H1 (cell line): ENCODE data around the gene RHBDD2. TPM values are rescaled to one million over a fixed set of nuclear protein-coding genes. Genes with fewer than 3 reads are reported as not detected.

Experiments used
- CTCF ChIA-PET: fragments of 300-600 bp; sonication (Branson Sonifier 250); formaldehyde crosslinking; loops from one replicate; lab custom pipeline; 2021; ENCODE audit not compliant: partially characterized antibody; lab: Charles Lee
- POLR2A ChIA-PET: fragments of 300-600 bp; sonication (Branson Sonifier 250); formaldehyde crosslinking; loops from one replicate; lab custom pipeline; 2021; ENCODE audit warnings: inconsistent platforms; ENCODE audit not compliant: partially characterized antibody; lab: Charles Lee
- DNase-seq, 2 experiments: peaks; one replicate each; pipeline versions ENCODE4 v3.0.0 to v3.0.0-alpha.2; 2010 to 2022; ENCODE audit warnings: low spot score in 2 of 2, low read depth in 1 of 2, mixed read lengths in 1 of 2
- FAIRE-seq: peaks from 2 replicates; lab custom pipeline; 2011; peaks lifted over from hg19 to GRCh38; lab: Jason Lieb, UNC
- H2AFZ ChIP-seq: 2 replicates; pipeline ENCODE4 v1.8.1; 2012; ENCODE audit warnings: low read length, inconsistent platforms
- H2AK5ac ChIP-seq: 2 replicates; pipeline ENCODE4 v1.6.1; 2013; ENCODE audit warnings: low read depth, low read length
- H2BK120ac ChIP-seq: replicated peaks from 2 replicates; pipeline ENCODE3; 2013; ENCODE audit warnings: low read depth, low read length, inconsistent platforms
- H2BK12ac ChIP-seq: 2 replicates; pipeline ENCODE4 v1.6.1; 2013; ENCODE audit warnings: low read depth, low read length
- H2BK15ac ChIP-seq: 2 replicates; pipeline ENCODE4 v1.6.1; 2013; ENCODE audit warnings: low read length
- H2BK20ac ChIP-seq: 2 replicates; pipeline ENCODE4 v1.6.1; 2013; ENCODE audit warnings: low read length
- H2BK5ac ChIP-seq: 2 replicates; pipeline ENCODE4 v1.6.1; 2013; ENCODE audit warnings: low read depth, low read length
- H3K14ac ChIP-seq: 2 replicates; pipeline ENCODE4 v1.6.1; 2013; ENCODE audit warnings: inconsistent platforms; ENCODE audit not compliant: insufficient read length
- H3K18ac ChIP-seq: 2 replicates; pipeline ENCODE4 v1.6.1; 2013; ENCODE audit warnings: low read length; ENCODE audit errors: extremely low read depth
- H3K23ac ChIP-seq: 2 replicates; pipeline ENCODE4 v1.6.1; 2013; ENCODE audit warnings: inconsistent platforms; ENCODE audit not compliant: insufficient read length
- H3K23me2 ChIP-seq: 2 replicates; pipeline ENCODE4 v1.6.1; 2013; ENCODE audit warnings: low read depth, low read length
- H3K27ac ChIP-seq: 2 replicates; pipeline ENCODE4 v1.6.1; 2011; ENCODE audit warnings: low read depth, low read length, inconsistent platforms
- H3K27me3 ChIP-seq, 4 experiments: replicated peaks in 1 of 4; 1 replicate in 1 of 4; 2 replicates in 3 of 4; pipeline versions ENCODE4 v1.6.1 to v1.8.1; 2011 to 2013; ENCODE audit warnings: low read length in 3 of 4, mild to moderate bottlenecking in 3 of 4, inconsistent platforms in 2 of 4, mixed read lengths in 2 of 4, moderate library complexity in 1 of 4; ENCODE audit not compliant: control insufficient read depth in 3 of 4, insufficient read depth in 3 of 4; ENCODE audit errors: extremely low read depth in 1 of 4
- H3K36me3 ChIP-seq, 4 experiments: 2 replicates each; pipeline versions ENCODE4 v1.6.1 to v1.8.1; 2011 to 2013; ENCODE audit warnings: mild to moderate bottlenecking in 4 of 4, low read length in 3 of 4, moderate library complexity in 2 of 4, control low read depth in 1 of 4, inconsistent platforms in 1 of 4; ENCODE audit not compliant: insufficient read depth in 4 of 4, control insufficient read depth in 2 of 4
- H3K4ac ChIP-seq: replicated peaks from 2 replicates; pipeline ENCODE3; 2013; ENCODE audit warnings: low read length, low read depth, mixed read lengths, inconsistent platforms; ENCODE audit not compliant: insufficient read length
- H3K4me1 ChIP-seq, 4 experiments: replicated peaks in 1 of 4; 1 replicate in 1 of 4; 2 replicates in 3 of 4; pipeline versions ENCODE4 v1.6.1 to v1.8.1; 2011 to 2013; ENCODE audit warnings: low read length in 3 of 4, inconsistent platforms in 2 of 4, mixed read lengths in 1 of 4; ENCODE audit not compliant: insufficient read depth in 4 of 4, control insufficient read depth in 3 of 4
- H3K4me2 ChIP-seq, 2 experiments: 2 replicates each; pipeline versions ENCODE4 v1.6.1 to v1.8.1; 2011 to 2013; ENCODE audit warnings: low read depth in 2 of 2, low read length in 2 of 2, control low read depth in 1 of 2, inconsistent platforms in 1 of 2, mild to moderate bottlenecking in 1 of 2; ENCODE audit not compliant: insufficient read depth in 1 of 2
- H3K4me3 ChIP-seq, 4 experiments: fragments of 200-600, 300-600 bp in 1 of 4; sonication (generic), shearing (Covaris generic), sonication (Bioruptor Twin) in 1 of 4; 2 replicates each; pipeline versions ENCODE4 v1.5.1 to v1.8.1; 2011 to 2016; ENCODE audit warnings: low read length in 4 of 4, low read depth in 3 of 4, control low read depth in 2 of 4, inconsistent platforms in 2 of 4, mild to moderate bottlenecking in 2 of 4, mixed read lengths in 1 of 4, moderate library complexity in 1 of 4; ENCODE audit not compliant: insufficient read depth in 2 of 4; ENCODE audit errors: extremely low read depth in 1 of 4
- H3K56ac ChIP-seq: replicated peaks from 2 replicates; pipeline ENCODE3; 2013; ENCODE audit warnings: low read depth, mild to moderate bottlenecking, mixed read lengths, low read length, inconsistent platforms; ENCODE audit not compliant: insufficient read length
- H3K79me1 ChIP-seq: 2 replicates; pipeline ENCODE4 v1.6.1; 2013; ENCODE audit warnings: low read depth, low read length, control low read depth
- H3K79me2 ChIP-seq, 2 experiments: 2 replicates each; pipeline versions ENCODE4 v1.6.1 to v1.8.1; 2012 to 2013; ENCODE audit warnings: low read length in 2 of 2, mild to moderate bottlenecking in 2 of 2, inconsistent platforms in 1 of 2; ENCODE audit not compliant: insufficient read depth in 2 of 2, control insufficient read depth in 1 of 2
- H3K9ac ChIP-seq, 4 experiments: replicated peaks in 1 of 4; 1 replicate in 1 of 4; 2 replicates in 3 of 4; pipeline versions ENCODE4 v1.6.1 to v1.8.1; 2011 to 2013; ENCODE audit warnings: low read depth in 3 of 4, low read length in 3 of 4, control low read depth in 2 of 4, mild to moderate bottlenecking in 2 of 4, moderate library complexity in 2 of 4, inconsistent platforms in 1 of 4; ENCODE audit errors: extremely low read depth in 1 of 4
- H3K9me3 ChIP-seq, 2 experiments: 2 replicates each; pipeline versions ENCODE4 v1.6.1 to v1.8.1; 2012 to 2013; ENCODE audit warnings: mild to moderate bottlenecking in 2 of 2, moderate library complexity in 2 of 2, control low read depth in 1 of 2, inconsistent platforms in 1 of 2, low read depth in 1 of 2, low read length in 1 of 2, mixed read lengths in 1 of 2; ENCODE audit not compliant: insufficient read depth in 2 of 2
- H4K20me1 ChIP-seq, 2 experiments: replicated peaks in 1 of 2; 2 replicates each; pipeline versions ENCODE3 to v1.8.1; 2011 to 2013; ENCODE audit warnings: inconsistent platforms in 2 of 2, low read length in 2 of 2, mild to moderate bottlenecking in 1 of 2; ENCODE audit not compliant: insufficient read depth in 2 of 2, control insufficient read depth in 1 of 2
- H4K5ac ChIP-seq: 2 replicates; pipeline ENCODE4 v1.6.1; 2013; ENCODE audit warnings: low read length, low read depth, mixed read lengths, inconsistent platforms; ENCODE audit not compliant: insufficient read length
- H4K8ac ChIP-seq: 2 replicates; pipeline ENCODE4 v1.8.0; 2013; ENCODE audit warnings: mild to moderate bottlenecking, moderate library complexity, low read length, inconsistent platforms; ENCODE audit not compliant: insufficient read depth; ENCODE audit errors: extremely low read depth
- H4K91ac ChIP-seq: replicated peaks from 2 replicates; pipeline ENCODE3; 2013; ENCODE audit warnings: low read length, mixed read lengths, inconsistent platforms; ENCODE audit not compliant: insufficient read length
- ASH2L ChIP-seq: fragments of 200-600, 300-600 bp; sonication (generic); IDR thresholded peaks from one replicate; pipeline ENCODE4 v1.7.1; 2017; ENCODE audit warnings: low read length
- HDAC2 ChIP-seq, 2 experiments: fragments of 300-600 bp in 1 of 2; sonication (generic) in 1 of 2; IDR thresholded peaks; 2 replicates each; pipeline ENCODE4 v1.6.1; 2011 to 2012; ENCODE audit warnings: low read depth in 2 of 2, low read length in 2 of 2, mild to moderate bottlenecking in 2 of 2, moderate library complexity in 2 of 2, borderline replicate concordance in 1 of 2, inconsistent platforms in 1 of 2
- JUND ChIP-seq: IDR thresholded peaks from 2 replicates; pipeline ENCODE4 v1.6.1; 2011; ENCODE audit warnings: mild to moderate bottlenecking, improper control_type of control experiment, low read length
- MAFK ChIP-seq: IDR thresholded peaks from 2 replicates; pipeline ENCODE4 v1.6.1; 2012; ENCODE audit warnings: low read depth, mild to moderate bottlenecking, improper control_type of control experiment, low read length
- MAX ChIP-seq: IDR thresholded peaks from 2 replicates; pipeline ENCODE4 v1.6.1; 2012; ENCODE audit warnings: inconsistent platforms
- SAP30 ChIP-seq: fragments of 300-600 bp; sonication (generic); IDR thresholded peaks from 2 replicates; pipeline ENCODE4 v1.7.1; 2012; ENCODE audit warnings: low read length, moderate library complexity, mild to moderate bottlenecking, inconsistent platforms; ENCODE audit not compliant: insufficient read depth, insufficient replicate concordance
- SP2 ChIP-seq: IDR thresholded peaks from 2 replicates; pipeline ENCODE4 v1.6.1; 2012; ENCODE audit warnings: mild to moderate bottlenecking, low read length, inconsistent platforms
- WGBS, 2 experiments: shearing (Covaris generic) in 1 of 2; methylation state at CpG; one replicate each; pipeline versions ENCODE4 v1.1.6 to v1.1.7; 2013 to 2015; ENCODE audit warnings: low lambda C conversion rate in 2 of 2, mixed read lengths in 2 of 2, inconsistent platforms in 1 of 2, low coverage in 1 of 2, missing lambda C conversion rate in 1 of 2; ENCODE audit not compliant: insufficient replicate concordance in 2 of 2, insufficient coverage in 1 of 2, insufficient read length in 1 of 2; ENCODE audit errors: extremely low coverage in 1 of 2, missing lambda C conversion rate in 1 of 2; 5-methylcytosine and 5-hydroxymethylcytosine counted together
- polyA plus RNA-seq, 7 experiments: library from polyadenylated mRNA; depleted of rRNA in 3 of 7; stranded (reverse) in 5 of 7; unstranded in 2 of 7; fragments of >200 nt in 5 of 7; fragments of 200-250 nt in 2 of 7; gene quantifications; 1 replicate in 5 of 7; 2 replicates in 1 of 7; 4 replicates in 1 of 7; pipeline versions ENCODE4 v1.2.1 to v1.2.3, GENCODE V29; 2011 to 2013; ENCODE audit warnings: missing spikeins in 2 of 7, mixed read lengths in 2 of 7
- total RNA-seq: library from RNA; stranded (reverse); fragmentation: NEBNext Ultra II Directional; extraction: Animal tissue kit (Norgen Biotek cat#: 25700); gene quantifications from 2 replicates; pipeline ENCODE4 v1.2.1, GENCODE V29; 2021

RHBDD2 gene
- total and polyA plus RNA-seq, 2 of the 8 experiments (the other 6 are each of a cell fraction or from before 2014, with no cell fraction given), result 28.3 to 65.5 TPM

GRCh38 chr7:75924889-75925288, 46.1 kb downstream of the RHBDD2 start:
- Histone ChIP-seq H2BK15ac (no peak overlapping the region), H3K27ac (no peak overlapping the region), H3K14ac (no peak overlapping the region), H2BK12ac (no peak overlapping the region), H3K4me2 (no peak overlapping the region), H3K36me3 (peaks cover 0 to 3% (median 1%) of the 10 kb centered on the region in 4 experiments; a peak in 3 of 8 replicates), H3K79me1 (peaks cover 25% of the 10 kb centered on the region), H3K27me3 (no peaks in the 10 kb centered on the region), H3K4me3 (no peak overlapping the region), H3K23me2 (0 out of 2 replicates have a peak, but pooled peaks cover 2% of the 10 kb centered on the region), H4K91ac (no peak overlapping the region), H3K79me2 (peaks cover 30 to 83% of the 10 kb centered on the region in 2 experiments), H2BK5ac (no peak overlapping the region), H3K18ac (no peak overlapping the region), H3K9me3 (no peaks in the 10 kb centered on the region), H3K4me1 (peaks cover 0 to 2% (median 0%) of the 10 kb centered on the region in 4 experiments; a peak in 2 of 7 replicates), H2AK5ac (no peak overlapping the region), H3K56ac (no peak overlapping the region), H2BK20ac (no peak overlapping the region), H4K20me1 (peaks cover 11 to 29% of the 10 kb centered on the region in 2 experiments), H2BK120ac (no peak overlapping the region), H4K8ac (no peak overlapping the region), H3K23ac (no peak overlapping the region), H3K4ac (no peak overlapping the region), H3K9ac (no peak overlapping the region), H4K5ac (no peak overlapping the region), H2AFZ (no peak overlapping the region)
- 100% methylated on average over 2 of the region's 2 CpGs; no CpG with 5 or more reads in 1 of the 2 experiments for WGBS, 2 experiments
- ChIA-PET POLR2A (interaction anchor here (0.9 to 4.7 kb wide), 3 partner anchors 9 to 19 kb away, joined by 3 to 31 read pairs (median 3); partner anchors contain the start of gene POR), CTCF (interaction anchor here (0.8 to 1.2 kb wide), 3 partner anchors 9 to 96 kb away, joined by 3 read pairs; no protein-coding TSS in a partner anchor)
- no peak for FAIRE-seq
- DNase-seq, result no peak
- no peak for TF ChIP-seq ASH2L
- TF ChIP-seq HDAC2 (IDR thresholded peaks at IDR 0.05; ENCODE audit: borderline replicate concordance in 1 of 2, low read depth in 2 of 2, low read length in 2 of 2), result no peak
- no peak for TF ChIP-seq SP2
- no peak for TF ChIP-seq JUND
- TF ChIP-seq SAP30, result no peak
- no peak for TF ChIP-seq MAFK
- no peak for TF ChIP-seq MAX
